Measurements from ENCODE around the gene GLUL.
"Not testable (repeated sequence)": the region's sequence is repeated elsewhere in the genome, so short reads cannot be mapped to it uniquely, and the experiment has no call there.

GLUL gene

DNA sequence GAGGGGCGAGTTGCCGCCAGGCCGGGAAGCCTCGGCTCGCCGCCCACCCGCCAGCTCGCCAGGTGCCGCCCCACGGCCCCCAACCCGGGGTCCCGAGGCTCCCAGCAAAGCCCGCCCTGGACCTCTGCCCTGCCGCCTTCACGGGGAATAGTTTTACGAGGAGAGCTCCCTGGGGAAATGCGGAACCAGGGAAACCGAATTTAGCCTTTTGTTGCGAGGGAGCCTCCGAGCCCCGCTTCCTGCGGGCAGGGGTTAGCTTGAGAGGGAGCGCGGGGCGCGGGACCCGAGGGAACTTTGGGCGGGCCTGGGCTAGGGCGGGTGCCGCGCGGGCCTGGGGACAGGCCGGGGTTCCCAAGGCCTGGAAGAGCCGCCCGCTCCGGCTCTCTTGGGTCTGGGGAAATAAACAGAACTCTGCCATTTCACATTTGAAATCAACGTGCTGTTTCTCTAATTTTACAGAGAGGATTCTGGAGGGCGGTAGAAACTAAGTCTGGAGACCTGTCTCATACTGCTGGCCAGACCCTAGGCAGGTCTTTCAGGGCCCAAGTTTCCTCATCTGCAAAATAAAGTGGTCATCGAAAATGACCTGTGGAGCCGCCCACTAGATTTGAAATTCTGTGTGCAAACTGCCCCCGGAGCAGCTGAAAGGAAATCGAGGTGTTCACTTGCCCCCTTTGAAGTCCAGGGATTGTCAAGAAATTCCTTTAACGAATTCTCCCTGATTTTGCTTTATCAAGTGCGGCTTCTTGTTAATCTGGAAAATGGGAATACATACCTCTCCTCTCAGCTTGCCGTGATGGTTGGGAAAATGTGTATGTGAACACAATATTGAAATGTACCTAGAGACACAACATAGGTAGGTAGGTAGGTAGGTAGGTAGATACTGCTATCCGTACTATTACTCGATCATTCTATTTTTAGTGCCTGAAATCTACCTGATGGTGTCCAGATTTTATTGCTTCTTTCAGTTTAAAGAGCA, 749 bp upstream of the GLUL start:
- DNase-seq: peak; percentile 49

GRCh38 chr1:182391028-182391361, 595 bp downstream of the GLUL start:
- no peak for DNase-seq

GRCh38 chr1:182389619-182390047, 2.0 kb downstream of the GLUL start:
- DNase-seq: no peak

DNA sequence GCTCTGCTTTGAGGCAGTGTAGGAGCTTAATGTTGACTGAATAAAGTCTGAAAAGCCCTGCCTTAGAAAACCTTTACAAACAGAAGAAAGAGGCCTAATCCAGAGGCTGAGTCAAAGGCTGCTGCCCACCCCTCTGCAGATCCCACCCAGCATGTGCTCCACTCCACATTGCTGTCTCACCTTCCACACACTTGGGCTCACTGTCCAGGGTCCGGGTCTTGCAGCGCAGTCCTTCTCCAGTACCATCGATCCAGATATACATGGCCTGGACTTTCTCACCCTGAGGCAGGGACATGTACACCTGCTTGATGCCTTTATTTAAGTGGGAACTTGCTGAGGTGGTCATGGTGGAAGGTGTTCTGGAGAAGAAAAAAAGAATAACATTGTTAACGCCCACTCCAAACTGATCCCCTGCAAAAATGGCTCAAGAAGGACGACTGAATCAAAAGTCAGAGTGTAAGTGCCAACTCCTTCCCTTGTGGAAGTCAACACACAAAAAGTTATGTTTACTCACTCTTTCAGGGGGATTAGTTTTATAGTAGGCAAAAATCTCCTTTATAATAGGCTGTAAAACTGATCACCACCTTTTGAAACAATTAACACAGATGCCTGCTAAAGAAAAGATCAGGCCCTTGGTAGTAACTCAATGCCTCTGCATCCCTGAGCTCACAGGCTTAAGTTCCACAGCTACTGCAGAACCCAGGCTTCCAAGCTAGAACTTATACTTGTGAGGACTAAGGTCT, 3.0 kb downstream of the GLUL start:
- DNase-seq: no peak

DNA sequence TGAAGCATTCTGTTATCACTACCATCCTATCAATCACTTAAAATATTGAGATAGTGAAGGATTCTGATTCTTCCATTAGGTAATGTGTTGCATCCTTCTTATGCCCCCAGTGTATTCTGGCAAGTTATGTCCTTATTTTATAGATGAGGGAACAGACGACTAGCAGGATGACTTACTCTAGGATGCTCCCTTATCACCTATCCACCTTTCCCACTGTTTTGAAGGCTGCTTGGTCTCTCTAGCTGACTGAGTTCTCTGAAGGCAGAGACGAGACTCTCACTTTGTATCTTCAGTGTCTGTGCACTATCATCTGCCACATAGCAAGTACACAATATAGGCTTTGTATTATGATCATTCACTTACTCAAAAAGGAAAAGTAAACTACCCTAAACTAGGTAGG, 4.0 kb downstream of the GLUL start:
- no peak for DNase-seq

DNA sequence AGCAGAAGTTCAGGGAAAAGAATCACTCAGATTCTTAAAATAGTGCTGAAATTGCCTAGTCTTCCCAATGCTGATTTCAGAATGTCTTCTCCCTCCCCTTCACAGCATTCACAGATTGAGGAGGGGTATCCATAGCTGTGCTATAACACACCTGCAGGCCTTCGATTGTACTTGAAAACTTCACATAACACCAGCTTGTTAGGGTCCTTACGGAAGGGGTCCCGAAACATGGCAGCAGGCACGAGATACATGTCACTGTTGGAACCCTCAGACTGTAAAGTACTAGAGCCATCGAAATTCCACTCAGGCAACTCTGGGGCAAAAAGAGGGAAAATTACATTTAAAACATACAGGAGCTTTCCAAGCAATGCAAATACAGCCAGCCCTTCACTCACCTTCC, 4.6 kb downstream of the GLUL start:
- no peak for DNase-seq

- no peak for DNase-seq
Observed at GRCh38 chr1:182385885-182386853, 5.4 kb downstream of the GLUL start.

DNA sequence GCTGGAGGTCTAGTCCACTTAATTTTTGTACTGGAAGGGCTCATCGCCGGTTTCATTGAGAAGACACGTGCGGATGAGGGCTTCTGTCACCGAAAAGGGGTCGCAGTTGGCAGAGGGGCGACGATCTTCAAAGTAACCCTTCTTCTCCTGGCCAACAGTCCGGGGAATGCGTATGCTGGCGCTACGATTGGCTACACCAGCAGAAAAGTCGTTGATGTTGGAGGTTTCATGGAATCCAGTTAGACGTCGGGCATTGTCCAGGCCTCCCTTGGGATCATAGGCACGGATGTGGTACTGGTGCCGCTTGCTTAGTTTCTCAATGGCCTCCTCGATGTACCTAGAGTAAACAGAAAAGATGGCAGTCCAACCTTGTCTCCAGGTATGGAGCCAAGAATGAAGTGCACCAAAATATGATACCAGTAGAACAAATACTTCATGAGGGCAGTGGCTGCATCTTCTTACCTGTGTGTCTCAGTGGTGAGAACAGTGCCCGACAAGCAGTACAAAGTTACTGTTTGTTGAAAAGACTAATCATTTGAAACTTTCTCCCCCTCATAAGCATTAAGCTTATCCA, 7.1 kb downstream of the GLUL start:
- DNase-seq: no peak

DNA sequence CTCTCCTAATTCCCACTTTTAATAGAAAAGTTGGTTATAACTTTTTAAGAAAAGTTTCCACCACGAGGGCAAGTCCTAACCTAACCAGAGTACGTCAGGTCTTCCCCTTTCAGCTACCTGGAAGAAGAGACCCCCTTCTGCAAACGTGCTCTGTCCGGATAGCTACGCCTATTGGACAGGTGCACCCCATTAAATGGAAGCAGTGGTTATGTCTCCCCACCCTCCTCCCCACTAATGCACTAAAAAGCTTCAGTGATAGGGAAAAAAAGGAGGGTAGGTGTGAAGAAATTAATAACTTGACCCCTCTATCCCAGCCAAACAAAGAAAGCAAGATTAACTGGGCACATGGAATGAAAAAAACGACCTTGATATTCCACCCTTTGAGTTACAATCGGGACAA, 7.7 kb downstream of the GLUL start:
- no peak for DNase-seq

DNA sequence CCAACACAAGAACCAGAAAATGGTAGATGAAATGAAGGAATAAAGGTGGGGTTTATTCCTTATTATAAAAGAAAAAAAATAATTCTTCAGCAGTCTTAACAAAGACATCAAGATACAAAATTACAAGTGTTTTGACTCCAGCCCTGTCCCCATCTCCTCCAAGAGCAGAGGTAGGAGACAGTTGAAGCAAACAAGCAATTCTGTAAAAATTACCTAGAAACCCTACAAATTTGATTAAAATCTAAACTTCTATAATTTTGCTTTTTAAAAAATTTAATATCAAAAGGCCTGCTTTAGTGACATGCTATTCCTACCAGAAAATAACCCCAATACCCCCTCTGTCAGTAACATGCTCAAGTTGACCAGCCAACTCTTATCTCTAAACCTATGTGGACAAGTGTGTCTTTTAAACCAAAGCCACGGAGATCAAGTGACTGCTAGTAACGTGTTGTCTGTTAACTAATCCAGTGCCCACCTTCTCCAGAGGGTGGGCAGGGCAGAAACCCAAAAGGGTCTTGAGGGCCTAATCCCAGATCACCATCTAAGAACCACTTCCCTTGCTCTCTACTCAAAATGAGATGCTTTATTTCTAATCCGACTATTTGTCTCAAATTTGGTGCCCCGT, 8.4 kb downstream of the GLUL start:
- DNase-seq: no peak

DNA sequence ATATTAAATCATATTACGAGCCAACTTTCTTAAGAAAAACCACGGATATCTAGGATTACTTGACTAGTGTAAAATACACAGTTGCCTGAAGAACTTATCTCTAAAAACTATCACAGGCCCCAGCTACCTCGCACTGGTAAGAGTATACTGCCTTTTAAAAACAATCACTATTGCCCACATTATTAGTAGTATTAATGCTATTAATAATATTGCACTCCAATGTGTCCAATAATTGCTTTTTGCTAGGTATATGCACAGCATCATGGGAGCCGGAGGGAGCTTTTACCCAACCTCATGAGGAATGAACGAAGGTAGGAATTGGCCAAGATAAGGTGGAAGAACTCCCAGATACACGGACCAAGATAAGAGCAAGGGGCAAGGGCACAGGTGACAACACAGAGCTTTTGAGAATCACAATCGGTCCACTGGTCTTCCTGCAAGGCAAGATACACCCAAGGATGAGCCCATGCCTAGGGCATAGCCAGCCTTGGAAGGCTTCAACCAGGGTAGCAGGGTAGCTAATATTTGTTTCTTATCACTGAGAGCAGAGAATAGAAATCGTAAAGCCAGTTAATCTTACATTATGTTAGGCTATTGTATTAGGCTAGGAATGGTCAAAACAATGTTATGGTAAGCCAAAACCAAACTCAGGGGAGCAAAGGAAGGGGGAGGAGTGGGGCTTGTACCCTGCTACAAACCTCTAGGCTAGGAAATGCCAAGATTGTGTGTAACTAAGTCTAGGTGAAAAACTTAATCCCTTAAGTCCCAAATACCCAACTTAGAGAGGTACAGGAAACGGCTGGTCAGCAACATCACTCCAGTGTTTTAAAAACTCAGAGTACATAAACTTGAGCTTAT, 9.4 kb downstream of the GLUL start:
- no peak for DNase-seq

- DNase-seq: no peak
Observed at GRCh38 chr1:182380199-182380598, 11.4 kb downstream of the GLUL start.

DNA sequence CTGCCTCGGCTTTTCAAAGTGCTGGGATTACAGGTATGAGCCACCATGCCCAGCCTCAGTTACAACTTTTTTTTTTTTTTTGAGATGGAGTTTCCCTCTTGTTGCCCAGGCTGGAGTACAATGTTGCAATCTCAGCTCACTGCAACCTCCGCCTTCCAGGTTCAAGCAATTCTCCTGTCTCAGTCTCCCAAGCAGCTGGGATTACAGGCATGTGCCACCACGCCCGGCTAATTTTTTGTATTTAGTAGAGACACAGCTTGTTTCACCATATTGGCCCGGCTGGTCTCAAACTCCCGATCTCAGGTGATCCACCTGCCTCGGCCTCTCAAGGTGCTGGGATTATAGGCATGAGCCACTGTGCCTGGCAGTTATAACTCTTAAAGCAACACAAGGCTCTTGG, 11.8 kb downstream of the GLUL start:
- not testable (repeated sequence) for DNase-seq

DNA sequence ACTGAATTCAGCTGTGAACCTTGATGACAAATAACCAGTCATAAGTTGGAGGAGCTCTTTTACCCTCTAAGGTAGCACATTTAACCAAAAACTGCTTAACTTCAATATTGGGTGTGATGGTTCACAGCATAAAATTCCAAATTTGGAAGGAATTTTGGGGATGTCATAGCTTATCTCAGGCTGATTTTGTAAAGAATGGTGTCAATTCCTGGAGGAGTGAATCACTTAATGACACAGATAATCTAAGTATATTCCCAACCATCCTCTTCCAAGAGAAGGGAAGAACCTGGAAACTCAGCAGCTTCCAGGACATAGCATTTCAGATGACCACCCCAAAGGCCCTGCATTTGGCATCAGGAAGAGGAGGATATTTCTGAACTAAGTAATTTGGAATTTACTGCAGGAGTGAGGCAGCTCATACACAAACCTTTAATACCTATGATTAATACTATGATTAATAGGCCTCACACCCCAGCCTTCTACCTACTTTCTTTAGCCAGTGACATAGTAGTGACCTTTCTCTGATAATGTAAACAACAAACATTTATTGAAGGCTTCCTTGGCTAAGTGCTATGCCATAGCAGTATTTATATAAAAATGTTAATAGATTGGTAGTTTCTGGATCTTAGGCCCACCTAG, 14.5 kb downstream of the GLUL start:
- DNase-seq: no peak

GRCh38 chr1:182374101-182374834, 17.3 kb downstream of the GLUL start:
- DNase-seq: no peak

- DNase-seq: no peak
Observed at GRCh38 chr1:182370532-182370931, 21.1 kb downstream of the GLUL start.

- DNase-seq: no peak
Observed at GRCh38 chr1:182368903-182369302, 22.7 kb downstream of the GLUL start.

GRCh38 chr1:182368358-182368757, 23.2 kb downstream of the GLUL start:
- DNase-seq: no peak

DNA sequence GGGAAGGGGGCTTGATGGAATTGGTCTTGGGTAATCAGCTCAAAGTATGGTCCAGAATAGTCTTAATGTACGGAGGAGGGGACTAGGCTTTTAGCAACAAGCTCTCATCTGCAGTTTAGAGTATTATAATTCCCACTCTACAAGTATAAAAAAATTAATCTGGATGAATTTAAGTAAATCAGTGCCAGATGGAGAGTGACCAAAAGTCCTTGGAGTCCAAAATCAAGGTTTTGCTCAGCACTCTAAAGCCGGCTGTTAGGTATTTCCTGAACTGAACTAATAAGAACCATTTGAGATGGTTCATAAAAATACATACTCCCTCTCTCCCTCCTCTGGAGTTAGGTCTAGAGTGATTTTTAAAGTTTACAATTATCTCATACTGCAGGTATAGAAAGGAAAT, 23.7 kb downstream of the GLUL start:
- no peak for DNase-seq

GRCh38 chr1:182366596-182366995, 25.0 kb downstream of the GLUL start:
- no peak for DNase-seq
